Mucosa of rectum (tissue), 2 donors: ENCODE data around the gene TTC24.
A peak's percentile ranks its signal among the peaks of the same experiment; 100 is the strongest.
"Not testable (repeated sequence)": the region's sequence is repeated elsewhere in the genome, so short reads cannot be mapped to it uniquely, and the experiment has no call there.

Experiments
- H3K27ac ChIP-seq, 2 donors: one replicate each; pipeline ENCODE4 v1.7.0; 2013; ENCODE audit warnings: inconsistent platforms in 2 of 2, low read depth in 2 of 2, low read length in 2 of 2
- H3K27me3 ChIP-seq, 2 donors: one replicate each; pipeline ENCODE4 v1.7.0; 2013; ENCODE audit warnings: low read length in 2 of 2; ENCODE audit not compliant: control insufficient read depth in 2 of 2, insufficient read depth in 2 of 2
- H3K36me3 ChIP-seq, 2 donors: one replicate each; pipeline ENCODE4 v1.7.0; 2013; ENCODE audit warnings: low read length in 2 of 2; ENCODE audit not compliant: control insufficient read depth in 2 of 2, insufficient read depth in 2 of 2
- H3K4me1 ChIP-seq, 2 donors: one replicate each; pipeline ENCODE4 v1.7.0; 2013; ENCODE audit warnings: low read length in 2 of 2, mild to moderate bottlenecking in 1 of 2; ENCODE audit not compliant: control insufficient read depth in 2 of 2, insufficient read depth in 2 of 2
- H3K4me3 ChIP-seq, 2 donors: one replicate each; pipeline ENCODE4 v1.7.0; 2013; ENCODE audit warnings: low read length in 2 of 2
- H3K9ac ChIP-seq, 2 donors: one replicate each; pipeline ENCODE4 v1.7.0; 2013; ENCODE audit warnings: low read length in 2 of 2, low read depth in 1 of 2, mild to moderate bottlenecking in 1 of 2
- H3K9me3 ChIP-seq, 2 donors: one replicate each; pipeline ENCODE4 v1.7.0; 2013; ENCODE audit warnings: low read length in 2 of 2; ENCODE audit not compliant: control insufficient read depth in 2 of 2
- donor health status: healthy.
- donor health status: Normal muscosa, but diverticular disease.

The TTC24 gene

DNA sequence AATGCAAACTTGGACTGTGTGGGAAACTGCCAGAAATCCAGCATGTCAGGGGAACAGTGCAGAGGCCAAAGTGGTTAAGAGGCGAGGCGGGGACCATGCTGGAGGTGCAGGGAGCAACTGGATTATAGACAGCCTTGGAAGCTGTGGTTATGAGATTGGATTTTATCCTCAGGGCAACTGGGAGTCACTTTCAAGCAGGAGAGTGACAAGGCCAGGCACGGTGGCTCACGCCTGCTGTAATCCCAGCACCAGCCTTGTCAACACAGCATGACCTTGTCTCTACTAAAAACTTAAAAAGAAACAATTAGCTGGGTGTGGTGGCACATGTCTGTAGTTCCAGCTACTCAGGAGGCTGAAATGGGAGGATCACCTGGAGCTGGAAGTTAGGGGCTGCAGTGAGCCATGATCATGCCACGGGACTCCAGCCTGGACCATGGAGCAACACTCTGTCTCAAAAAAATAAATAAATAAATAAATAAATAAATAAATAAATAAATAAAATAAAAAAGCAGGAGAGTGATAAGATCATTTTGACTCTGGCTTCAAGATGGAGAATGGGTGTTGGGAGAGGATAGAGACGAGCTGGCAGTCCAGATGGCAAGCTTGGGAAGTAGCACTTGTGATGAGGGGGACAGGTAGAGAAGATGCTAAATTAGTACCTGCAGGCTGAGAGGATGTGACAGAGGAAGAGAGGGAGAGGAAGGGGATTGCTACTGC lies 43.2 kb downstream of the TTC24 start:
- Histone ChIP-seq H3K4me1 (peaks cover 18 to 19% of the 10 kb centered on the region in 2 donors), H3K9ac (no peak overlapping the region), H3K27me3 (peaks cover 44 to 53% of the 10 kb centered on the region in 2 donors), H3K9me3 (no peaks in the 10 kb centered on the region), H3K36me3 (no peaks in the 10 kb centered on the region), H3K27ac (no peak overlapping the region), H3K4me3 (no peak overlapping the region)

DNA sequence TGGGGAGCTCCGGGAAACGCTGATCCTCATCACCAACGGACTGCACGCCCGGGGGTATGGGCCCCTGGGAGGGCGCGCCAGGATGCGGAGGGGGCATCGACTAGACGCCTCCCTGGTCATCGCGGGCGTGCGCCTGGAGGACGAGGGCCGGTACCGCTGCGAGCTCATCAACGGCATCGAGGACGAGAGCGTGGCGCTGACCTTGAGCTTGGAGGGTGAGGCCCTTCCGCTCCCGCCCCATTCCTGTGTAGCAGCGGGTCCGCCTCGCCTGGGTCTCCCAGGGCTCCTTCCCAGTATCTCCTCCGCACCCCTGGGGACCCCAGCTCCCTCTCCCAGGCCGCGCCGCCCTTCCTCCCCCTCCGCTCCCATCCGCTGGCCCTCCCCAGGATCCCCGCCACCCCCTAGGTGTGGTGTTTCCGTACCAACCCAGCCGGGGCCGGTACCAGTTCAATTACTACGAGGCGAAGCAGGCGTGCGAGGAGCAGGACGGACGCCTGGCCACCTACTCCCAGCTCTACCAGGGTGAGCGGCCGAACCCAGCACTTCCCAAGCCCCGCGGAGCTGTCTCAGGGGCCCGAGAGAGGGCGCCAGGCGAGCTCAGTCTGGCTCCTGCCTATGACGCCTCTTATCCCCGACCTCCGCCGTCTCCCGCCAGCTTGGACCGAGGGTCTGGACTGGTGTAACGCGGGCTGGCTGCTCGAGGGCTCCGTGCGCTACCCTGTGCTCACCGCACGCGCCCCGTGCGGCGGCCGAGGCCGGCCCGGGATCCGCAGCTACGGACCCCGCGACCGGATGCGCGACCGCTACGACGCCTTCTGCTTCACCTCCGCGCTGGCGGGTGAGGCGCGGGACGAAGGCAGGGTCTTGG lies 44.7 kb downstream of the TTC24 start:
- no peaks in the 10 kb centered on the region for H3K9me3 ChIP-seq
- H3K9ac ChIP-seq = no peak overlapping the region
- H3K27me3 ChIP-seq = peaks cover 44 to 50% of the 10 kb centered on the region in 2 donors
- peak overlapping the region; percentile 28 to 44 for H3K4me3 ChIP-seq
- peaks cover 18 to 19% of the 10 kb centered on the region in 2 donors for H3K4me1 ChIP-seq
- no peak overlapping the region for H3K27ac ChIP-seq
- no peaks in the 10 kb centered on the region for H3K36me3 ChIP-seq

DNA sequence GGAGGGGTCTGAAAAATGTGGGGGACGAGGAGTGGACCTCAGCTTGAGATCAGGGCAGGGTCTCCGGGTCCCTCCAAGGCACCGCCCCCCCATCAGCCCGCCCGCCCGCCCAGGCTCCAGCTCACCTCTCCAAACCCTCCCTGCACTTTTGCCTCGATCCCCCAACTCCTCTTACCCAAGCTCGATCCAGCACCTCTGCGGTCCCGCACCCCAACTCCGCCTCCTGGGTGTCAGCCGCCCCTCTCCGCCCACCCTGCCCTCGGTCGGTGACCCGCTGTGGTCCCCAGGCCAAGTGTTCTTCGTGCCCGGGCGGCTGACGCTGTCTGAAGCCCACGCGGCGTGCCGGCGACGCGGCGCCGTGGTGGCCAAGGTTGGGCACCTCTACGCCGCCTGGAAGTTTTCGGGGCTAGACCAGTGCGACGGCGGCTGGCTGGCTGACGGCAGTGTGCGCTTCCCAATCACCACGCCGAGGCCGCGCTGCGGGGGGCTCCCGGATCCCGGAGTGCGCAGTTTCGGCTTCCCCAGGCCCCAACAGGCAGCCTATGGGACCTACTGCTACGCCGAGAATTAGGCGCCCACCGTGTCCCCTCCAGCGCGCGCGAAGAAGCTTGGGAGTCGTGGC lies 45.4 kb downstream of the TTC24 start:
- Histone ChIP-seq H3K27me3 (peaks cover 37 to 42% of the 10 kb centered on the region in 2 donors), H3K4me3 (peak overlapping the region in 1 of 2 donors; percentile 44), H3K9ac (no peak overlapping the region), H3K36me3 (no peaks in the 10 kb centered on the region), H3K9me3 (no peaks in the 10 kb centered on the region), H3K4me1 (peaks cover 18 to 19% of the 10 kb centered on the region in 2 donors), H3K27ac (no peak overlapping the region)

- Histone ChIP-seq H3K27ac (no peak overlapping the region), H3K4me1 (peaks cover 18 to 19% of the 10 kb centered on the region in 2 donors), H3K36me3 (no peaks in the 10 kb centered on the region), H3K4me3 (peak overlapping the region in 1 of 2 donors; percentile 18), H3K9ac (peak overlapping the region in 1 of 2 donors; percentile 19), H3K9me3 (no peaks in the 10 kb centered on the region), H3K27me3 (peaks cover 35 to 39% of the 10 kb centered on the region in 2 donors)
Measured at GRCh38 chr1:156625436-156626078, 46.0 kb downstream of the TTC24 start.

DNA sequence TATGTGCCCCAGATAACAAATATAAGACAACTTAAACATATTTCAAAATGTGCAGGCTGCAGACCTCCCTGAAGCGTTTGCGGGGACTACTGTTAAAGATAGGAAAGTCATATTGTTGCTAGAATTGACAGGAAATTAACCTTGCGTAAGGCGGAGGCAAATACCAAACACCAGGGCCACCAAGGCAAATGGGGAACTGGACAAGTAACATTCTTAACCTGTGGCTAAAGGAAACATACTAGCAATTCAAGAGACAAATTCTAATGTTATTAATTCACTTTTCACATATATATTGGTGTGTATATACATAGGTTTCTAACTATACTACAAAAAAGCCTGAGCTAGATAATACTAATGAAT lies 46.5 kb downstream of the TTC24 start:
- Histone ChIP-seq H3K4me3 (no peak overlapping the region), H3K4me1 (peaks cover 18 to 19% of the 10 kb centered on the region in 2 donors), H3K9me3 (no peaks in the 10 kb centered on the region), H3K27me3 (peaks cover 32 to 39% of the 10 kb centered on the region in 2 donors), H3K9ac (no peak overlapping the region), H3K27ac (no peak overlapping the region), H3K36me3 (no peaks in the 10 kb centered on the region)

GRCh38 chr1:156627313-156627880 lies 47.9 kb downstream of the TTC24 start:
- Histone ChIP-seq H3K27me3 (peaks cover 37 to 47% of the 10 kb centered on the region in 2 donors), H3K4me3 (no peak overlapping the region), H3K27ac (no peak overlapping the region), H3K9me3 (no peaks in the 10 kb centered on the region), H3K4me1 (peaks cover 18 to 19% of the 10 kb centered on the region in 2 donors), H3K36me3 (no peaks in the 10 kb centered on the region), H3K9ac (no peak overlapping the region)

- Histone ChIP-seq H3K36me3 (no peaks in the 10 kb centered on the region), H3K4me3 (no peak overlapping the region), H3K4me1 (peaks cover 8 to 11% of the 10 kb centered on the region in 2 donors), H3K9me3 (no peaks in the 10 kb centered on the region), H3K27me3 (peaks cover 28 to 29% of the 10 kb centered on the region in 2 donors), H3K27ac (no peak overlapping the region), H3K9ac (no peak overlapping the region)
Measured at GRCh38 chr1:156629823-156630449, 50.4 kb downstream of the TTC24 start.

DNA sequence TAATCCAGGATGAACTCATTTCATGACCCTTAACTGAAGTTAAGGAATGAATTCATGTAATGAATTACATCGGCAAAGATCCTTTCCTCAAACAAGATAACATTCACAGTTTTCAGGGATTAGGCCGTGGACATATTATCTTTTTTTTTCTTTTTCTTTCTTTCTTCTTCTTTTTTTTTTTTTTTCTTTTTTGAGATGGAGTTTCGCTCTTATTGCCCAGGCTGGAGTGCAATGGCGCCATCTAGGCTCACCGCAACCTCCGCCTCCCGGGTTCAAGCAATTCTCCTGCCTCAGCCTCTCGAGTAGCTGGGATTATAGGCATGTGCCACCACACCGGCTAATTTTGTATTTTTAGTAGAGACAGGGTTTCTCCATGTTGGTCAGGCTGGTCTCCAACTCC lies 51.6 kb downstream of the TTC24 start:
- H3K4me3 ChIP-seq, H3K9me3 ChIP-seq, H3K36me3 ChIP-seq, H3K4me1 ChIP-seq, H3K27ac ChIP-seq, H3K9ac ChIP-seq: not testable (repeated sequence)
- H3K27me3 ChIP-seq = peaks cover 17 to 26% of the 10 kb centered on the region in 2 donors

DNA sequence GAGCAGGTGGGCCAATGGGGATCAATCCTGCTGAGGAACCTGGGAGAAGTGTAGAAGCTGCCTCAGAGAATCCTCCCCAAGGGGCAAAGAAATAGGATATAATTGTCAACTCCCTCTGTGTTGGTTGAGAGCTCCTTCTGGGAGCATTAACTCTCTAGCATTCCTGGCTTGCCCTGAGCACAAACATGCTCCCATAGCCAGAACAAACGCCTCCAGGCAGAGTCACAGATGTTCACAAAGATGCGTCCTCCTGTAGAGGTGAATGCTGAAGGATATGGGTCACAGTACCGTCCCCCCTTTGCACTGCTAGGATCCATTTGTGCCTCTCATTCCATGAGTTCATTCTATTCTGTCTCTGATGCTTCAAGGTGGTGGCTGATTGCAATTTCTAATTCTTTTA lies 52.8 kb downstream of the TTC24 start:
- H3K36me3 ChIP-seq = no peaks in the 10 kb centered on the region
- H3K4me3 ChIP-seq = no peak overlapping the region
- H3K27ac ChIP-seq = no peak overlapping the region
- H3K27me3 ChIP-seq = peaks cover 10 to 20% of the 10 kb centered on the region in 2 donors
- no peaks in the 10 kb centered on the region for H3K9me3 ChIP-seq
- H3K4me1 ChIP-seq = no peaks in the 10 kb centered on the region
- no peak overlapping the region for H3K9ac ChIP-seq
